Endodermal cell (in vitro differentiated cells): ENCODE measurements around the gene RCOR3. TPM values are rescaled to one million over a fixed set of nuclear protein-coding genes. Genes with fewer than 3 reads are reported as not detected.
A peak's percentile ranks its signal among the peaks of the same experiment; 100 is the strongest.

Experiments
- DNase-seq: peaks from one replicate; pipeline ENCODE4 v3.0.0-alpha.2; 2017
- H3K27ac ChIP-seq: 2 replicates; pipeline ENCODE4 v1.5.1; 2013; ENCODE audit warnings: mild to moderate bottlenecking, low read depth, low read length, moderate library complexity
- H3K27me3 ChIP-seq: 2 replicates; pipeline ENCODE4 v1.6.1; 2013; ENCODE audit warnings: mild to moderate bottlenecking, low read length, moderate library complexity; ENCODE audit not compliant: insufficient read depth, control insufficient read depth, poor library complexity, severe bottlenecking
- H3K36me3 ChIP-seq: 2 replicates; pipeline ENCODE4 v1.7.0; 2013; ENCODE audit warnings: mild to moderate bottlenecking, low read length, moderate library complexity; ENCODE audit not compliant: control insufficient read depth, insufficient read depth
- H3K4me1 ChIP-seq: one replicate; pipeline ENCODE4 v1.7.0; 2013; ENCODE audit warnings: low read length; ENCODE audit not compliant: control insufficient read depth, insufficient read depth
- H3K4me3 ChIP-seq: 2 replicates; pipeline ENCODE4 v1.5.1; 2013; ENCODE audit warnings: mild to moderate bottlenecking, low read length, moderate library complexity
- H3K9ac ChIP-seq: 2 replicates; pipeline ENCODE4 v1.6.1; 2013; ENCODE audit warnings: mild to moderate bottlenecking, low read length, moderate library complexity; ENCODE audit not compliant: poor library complexity, severe bottlenecking; ENCODE audit errors: extremely low read depth
- H3K9me3 ChIP-seq: 2 replicates; pipeline ENCODE4 v1.6.1; 2013; ENCODE audit warnings: mild to moderate bottlenecking, low read length, moderate library complexity; ENCODE audit not compliant: control insufficient read depth
- H3K27ac Mint-ChIP-seq: 2 replicates; pipeline ENCODE4 v1.8.0; 2020; ENCODE audit warnings: mixed read lengths
- H3K27me3 Mint-ChIP-seq: 2 replicates; pipeline ENCODE4 v1.8.0; 2021; ENCODE audit warnings: mild to moderate bottlenecking, mixed read lengths; ENCODE audit not compliant: insufficient read depth
- H3K36me3 Mint-ChIP-seq: 2 replicates; pipeline ENCODE4 v1.8.0; 2020; ENCODE audit warnings: low read depth, mixed read lengths
- H3K4me1 Mint-ChIP-seq: 2 replicates; pipeline ENCODE4 v1.8.0; 2020; ENCODE audit warnings: mixed read lengths
- H3K4me3 Mint-ChIP-seq: 2 replicates; pipeline ENCODE4 v1.8.0; 2020; ENCODE audit warnings: mild to moderate bottlenecking, moderate library complexity, mixed read lengths
- H3K9me3 Mint-ChIP-seq: 2 replicates; pipeline ENCODE4 v1.8.0; 2020; ENCODE audit warnings: mild to moderate bottlenecking, mixed read lengths
- CTCF ChIP-seq: fragments of 200-600 bp; sonication (generic); conservative IDR thresholded peaks from 2 replicates; pipeline ENCODE4 v1.5.0; 2021; ENCODE audit warnings: antibody characterized with exemption, mild to moderate bottlenecking
- WGBS, 2 experiments: methylation state at CpG; one replicate each; pipeline versions ENCODE4 v1.1.5 to v1.1.7; 2013; ENCODE audit warnings: missing lambda C conversion rate in 2 of 2, mixed read lengths in 1 of 2; ENCODE audit not compliant: insufficient coverage in 1 of 2, insufficient read length in 1 of 2; 5-methylcytosine and 5-hydroxymethylcytosine counted together
- total RNA-seq, 2 donors: library from RNA; stranded (reverse); fragmentation: NEBNext Ultra II Directional in 1 of 2; extraction: Animal tissue kit (Norgen Biotek cat#: 25700) in 1 of 2; gene quantifications; 2 replicates in 1 of 2; 3 replicates in 1 of 2; pipeline ENCODE4 v1.2.1, GENCODE V29; 2021

Gene RCOR3
- total RNA-seq, 2 donors from 2014 or later: 133 to 134 TPM

DNA sequence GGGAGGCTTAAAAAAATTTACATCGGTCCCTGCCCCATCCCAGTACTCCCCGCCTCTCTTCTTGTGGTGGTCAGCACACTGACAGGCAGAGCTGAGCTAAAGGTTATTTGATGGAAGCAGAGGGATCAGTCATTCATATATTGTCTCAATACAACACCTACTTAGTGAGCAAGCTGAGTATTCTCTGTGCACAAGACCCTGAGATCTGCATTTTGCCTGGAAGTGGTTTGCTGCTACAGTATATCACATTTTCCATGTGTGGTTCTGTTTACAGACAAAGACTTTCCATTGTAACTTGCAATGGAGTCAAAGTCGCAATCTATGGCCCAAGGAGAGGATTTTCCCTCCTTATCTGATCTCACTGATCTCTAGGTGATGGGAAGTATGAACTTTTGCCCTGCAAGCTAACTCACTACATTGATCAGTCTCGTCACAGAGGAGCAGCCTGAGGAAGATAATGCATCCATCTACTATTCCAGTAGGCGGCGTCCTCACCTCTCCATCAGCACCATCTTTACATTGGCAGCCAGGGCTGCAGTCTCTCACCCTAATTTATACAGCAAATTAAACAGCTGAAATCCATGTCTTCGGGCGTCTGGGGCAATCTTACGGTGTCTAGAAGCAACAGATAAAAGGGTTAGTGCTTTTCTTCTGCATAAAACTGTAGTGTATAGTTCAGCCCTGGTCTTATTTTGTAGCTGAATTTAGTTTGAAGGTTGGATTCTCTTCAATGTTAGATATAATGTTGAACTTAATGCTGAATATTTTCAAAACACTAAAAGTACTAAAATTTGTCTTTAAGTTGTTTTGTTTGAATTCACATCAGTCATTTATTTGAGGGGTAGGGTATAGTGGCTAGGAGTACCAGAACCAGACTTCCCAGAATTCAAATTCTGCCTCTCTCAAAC is 64.2 kb downstream of the RCOR3 start:
- no peak overlapping the region for H3K4me3 ChIP-seq
- Mint-ChIP-seq H3K4me3 (no peak overlapping the region), H3K27ac (no peak overlapping the region), H3K27me3 (peaks cover 4% of the 10 kb centered on the region), H3K9me3 (no peaks in the 10 kb centered on the region), H3K4me1 (peaks cover 16% of the 10 kb centered on the region), H3K36me3 (no peaks in the 10 kb centered on the region)
- H3K27me3 ChIP-seq: no peaks in the 10 kb centered on the region
- 32 to 43% methylated on average over 5 to 9 of the region's 9 CpGs for WGBS, 2 experiments
- H3K27ac ChIP-seq: no peak overlapping the region
- DNase-seq: peak; percentile 88
- TF ChIP-seq CTCF: peak; percentile 93
- H3K36me3 ChIP-seq: no peaks in the 10 kb centered on the region
- no peaks in the 10 kb centered on the region for H3K9me3 ChIP-seq
- H3K9ac ChIP-seq: no peak overlapping the region
- peaks cover 6% of the 10 kb centered on the region for H3K4me1 ChIP-seq

GRCh38 chr1:211324992-211325775 is 66.0 kb downstream of the RCOR3 start:
- no peak overlapping the region for H3K27ac Mint-ChIP-seq
- TF ChIP-seq CTCF: no peak

GRCh38 chr1:211326140-211326527 is 67.0 kb downstream of the RCOR3 start:
- TF ChIP-seq CTCF: no peak
- Histone ChIP-seq H3K4me3 (peak overlapping the region; percentile 72), H3K4me1 (peaks cover 13% of the 10 kb centered on the region), H3K27me3 (no peaks in the 10 kb centered on the region), H3K36me3 (peaks cover 5% of the 10 kb centered on the region), H3K27ac (no peak overlapping the region), H3K9me3 (no peaks in the 10 kb centered on the region), H3K9ac (no peak overlapping the region)
- Mint-ChIP-seq H3K27ac (peak overlapping the region; percentile 75), H3K9me3 (no peaks in the 10 kb centered on the region), H3K27me3 (peaks cover 4% of the 10 kb centered on the region), H3K4me1 (peaks cover 43% of the 10 kb centered on the region), H3K36me3 (peaks cover 7% of the 10 kb centered on the region), H3K4me3 (peak overlapping the region; percentile 82)
- no peak for DNase-seq
- 94 to 97% methylated on average over 8 of the region's 8 CpGs for WGBS, 2 experiments

More at GRCh38 chr1:211324992-211325775, 66.0 kb downstream of the RCOR3 start:
- WGBS, 2 experiments: 84 to 94% methylated on average over 5 to 12 of the region's 12 CpGs
- peaks cover 4% of the 10 kb centered on the region for H3K27me3 Mint-ChIP-seq
- Histone ChIP-seq H3K4me1 (peaks cover 13% of the 10 kb centered on the region), H3K9me3 (no peaks in the 10 kb centered on the region), H3K27ac (no peak overlapping the region), H3K4me3 (no peak overlapping the region), H3K27me3 (no peaks in the 10 kb centered on the region), H3K36me3 (peaks cover 5% of the 10 kb centered on the region), H3K9ac (no peak overlapping the region)
- H3K9me3 Mint-ChIP-seq: no peaks in the 10 kb centered on the region
- peaks cover 34% of the 10 kb centered on the region for H3K4me1 Mint-ChIP-seq
- DNase-seq: no peak
- H3K4me3 Mint-ChIP-seq: peak overlapping the region; percentile 82
- peaks cover 4% of the 10 kb centered on the region for H3K36me3 Mint-ChIP-seq
